Osteoblast (primary cell): ENCODE results near the gene JPH2. TPM values are rescaled to one million over a fixed set of nuclear protein-coding genes. Genes with fewer than 3 reads are reported as not detected.

Experiments
- DNase-seq: peaks from one replicate; pipeline ENCODE4 v3.0.0; 2011; ENCODE audit warnings: low spot score, mixed read lengths; ENCODE audit not compliant: insufficient read length; ENCODE audit errors: missing footprints
- H2AFZ ChIP-seq: 2 replicates; pipeline ENCODE4 v1.6.0; 2011; ENCODE audit warnings: mild to moderate bottlenecking, low read length
- H3K27ac ChIP-seq: 2 replicates; pipeline ENCODE4 v1.5.1; 2011; ENCODE audit warnings: mild to moderate bottlenecking, low read depth, low read length, moderate library complexity
- H3K27me3 ChIP-seq: 2 replicates; pipeline ENCODE4 v1.6.0; 2012; ENCODE audit warnings: mild to moderate bottlenecking, control low read depth, inconsistent platforms, low read length, moderate library complexity; ENCODE audit not compliant: insufficient read depth
- H3K36me3 ChIP-seq: 2 replicates; pipeline ENCODE4 v1.5.1; 2011; ENCODE audit warnings: mild to moderate bottlenecking, low read length, control low read depth, moderate library complexity; ENCODE audit not compliant: insufficient read depth
- H3K4me1 ChIP-seq: 2 replicates; pipeline ENCODE4 v1.5.1; 2011; ENCODE audit warnings: mild to moderate bottlenecking, low read length, control low read depth, moderate library complexity; ENCODE audit not compliant: insufficient read depth
- H3K4me2 ChIP-seq: 2 replicates; pipeline ENCODE4 v1.6.0; 2011; ENCODE audit warnings: mild to moderate bottlenecking, low read length; ENCODE audit not compliant: insufficient read depth
- H3K4me3 ChIP-seq: fragments of 200-600 bp; sonication (generic); 3 replicates; pipeline ENCODE4 v1.5.1; 2012; ENCODE audit warnings: mild to moderate bottlenecking, low read length, inconsistent platforms; ENCODE audit not compliant: insufficient read depth
- H3K79me2 ChIP-seq: 2 replicates; pipeline ENCODE4 v1.6.0; 2012; ENCODE audit warnings: mild to moderate bottlenecking, low read length, control low read depth, inconsistent platforms; ENCODE audit not compliant: insufficient read depth
- H3K9me3 ChIP-seq: 2 replicates; pipeline ENCODE4 v1.5.1; 2011; ENCODE audit warnings: low read depth, low read length, control low read depth
- H4K20me1 ChIP-seq: 2 replicates; pipeline ENCODE4 v1.6.0; 2012; ENCODE audit warnings: mild to moderate bottlenecking, low read length, control low read depth; ENCODE audit not compliant: insufficient read depth
- total RNA-seq: library from RNA; depleted of rRNA; stranded (reverse); fragments of >200 nt; gene quantifications from 2 replicates; pipeline ENCODE4 v1.2.3, GENCODE V29; 2012
- TF ChIP-seq, protein P1 (sequence below): IDR thresholded peaks from 2 replicates; pipeline ENCODE4 v1.5.1; 2011; ENCODE audit warnings: mild to moderate bottlenecking, low read depth, low read length, moderate library complexity; ENCODE audit errors: extremely low read depth

The JPH2 gene
- total RNA-seq, 1 donor, result 2.2 TPM

DNA sequence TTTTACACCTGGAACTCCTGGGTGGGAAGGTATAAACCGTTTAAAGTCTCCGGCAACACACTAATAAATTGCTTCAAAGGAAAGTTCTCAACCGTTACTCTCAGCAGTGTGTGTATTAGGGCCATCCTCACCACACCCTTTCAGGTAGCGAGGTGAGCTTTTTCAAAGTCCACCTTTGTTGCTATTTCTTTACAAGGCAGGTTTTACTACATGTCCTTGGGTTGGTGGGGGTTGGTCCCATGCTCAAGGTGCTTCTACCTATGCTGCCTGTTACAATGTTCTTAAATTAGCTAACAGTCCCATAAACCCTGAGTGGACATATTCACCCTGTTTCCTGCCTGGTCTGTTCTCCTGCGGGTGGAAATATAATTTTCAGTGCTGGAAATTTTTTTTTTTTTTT, 36.7 kb upstream of the JPH2 start:
- no peak for DNase-seq
- no peaks in the 10 kb centered on the region for H3K9me3 ChIP-seq
- H3K4me3 ChIP-seq, result no peak overlapping the region
- no peak overlapping the region for H2AFZ ChIP-seq
- no peaks in the 10 kb centered on the region for H3K4me1 ChIP-seq
- H3K4me2 ChIP-seq, result no peak overlapping the region
- H3K36me3 ChIP-seq, result no peaks in the 10 kb centered on the region
- TF ChIP-seq, protein P1, sequence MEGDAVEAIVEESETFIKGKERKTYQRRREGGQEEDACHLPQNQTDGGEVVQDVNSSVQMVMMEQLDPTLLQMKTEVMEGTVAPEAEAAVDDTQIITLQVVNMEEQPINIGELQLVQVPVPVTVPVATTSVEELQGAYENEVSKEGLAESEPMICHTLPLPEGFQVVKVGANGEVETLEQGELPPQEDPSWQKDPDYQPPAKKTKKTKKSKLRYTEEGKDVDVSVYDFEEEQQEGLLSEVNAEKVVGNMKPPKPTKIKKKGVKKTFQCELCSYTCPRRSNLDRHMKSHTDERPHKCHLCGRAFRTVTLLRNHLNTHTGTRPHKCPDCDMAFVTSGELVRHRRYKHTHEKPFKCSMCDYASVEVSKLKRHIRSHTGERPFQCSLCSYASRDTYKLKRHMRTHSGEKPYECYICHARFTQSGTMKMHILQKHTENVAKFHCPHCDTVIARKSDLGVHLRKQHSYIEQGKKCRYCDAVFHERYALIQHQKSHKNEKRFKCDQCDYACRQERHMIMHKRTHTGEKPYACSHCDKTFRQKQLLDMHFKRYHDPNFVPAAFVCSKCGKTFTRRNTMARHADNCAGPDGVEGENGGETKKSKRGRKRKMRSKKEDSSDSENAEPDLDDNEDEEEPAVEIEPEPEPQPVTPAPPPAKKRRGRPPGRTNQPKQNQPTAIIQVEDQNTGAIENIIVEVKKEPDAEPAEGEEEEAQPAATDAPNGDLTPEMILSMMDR, result no peak
- no peaks in the 10 kb centered on the region for H3K79me2 ChIP-seq
- no peak overlapping the region for H3K27ac ChIP-seq
- peaks cover 3% of the 10 kb centered on the region for H3K27me3 ChIP-seq
- H4K20me1 ChIP-seq, result peaks cover 5% of the 10 kb centered on the region

DNA sequence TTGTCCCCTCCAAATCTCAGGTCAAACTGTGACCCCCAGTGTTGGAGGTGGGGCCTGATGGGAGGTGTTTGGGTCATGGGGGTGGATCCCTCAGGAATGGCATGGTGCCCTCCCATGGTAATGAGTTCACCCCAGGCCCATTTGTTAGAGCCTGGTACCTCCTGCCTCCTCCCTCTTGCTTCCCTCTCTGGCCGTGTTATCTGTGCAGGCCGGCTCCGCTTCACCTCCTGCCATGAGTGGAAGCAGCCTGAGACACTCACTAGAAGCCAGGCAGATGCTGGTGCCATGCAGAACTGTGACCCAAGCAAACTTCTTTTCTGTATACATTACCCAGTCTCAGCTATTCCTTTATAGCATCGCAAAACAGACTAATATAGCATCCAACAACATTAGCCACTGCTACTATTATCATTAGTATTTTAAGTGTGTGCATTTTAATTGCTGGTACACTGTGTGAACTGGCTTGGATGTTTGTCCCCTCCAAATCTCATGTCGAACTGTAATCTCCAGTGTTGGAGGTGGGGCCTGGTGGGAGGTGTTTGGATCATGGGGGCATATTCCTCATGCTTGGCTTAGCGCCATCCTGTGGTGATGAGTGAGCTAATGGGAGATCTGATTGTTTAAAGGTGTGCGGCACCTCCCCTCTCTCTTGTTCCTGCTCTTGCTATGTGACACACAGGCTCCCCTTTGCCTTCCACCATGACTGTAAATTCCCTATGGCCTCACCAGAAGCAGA, 35.8 kb upstream of the JPH2 start:
- TF ChIP-seq, protein P1, result no peak
- no peak overlapping the region for H3K4me3 ChIP-seq

DNA sequence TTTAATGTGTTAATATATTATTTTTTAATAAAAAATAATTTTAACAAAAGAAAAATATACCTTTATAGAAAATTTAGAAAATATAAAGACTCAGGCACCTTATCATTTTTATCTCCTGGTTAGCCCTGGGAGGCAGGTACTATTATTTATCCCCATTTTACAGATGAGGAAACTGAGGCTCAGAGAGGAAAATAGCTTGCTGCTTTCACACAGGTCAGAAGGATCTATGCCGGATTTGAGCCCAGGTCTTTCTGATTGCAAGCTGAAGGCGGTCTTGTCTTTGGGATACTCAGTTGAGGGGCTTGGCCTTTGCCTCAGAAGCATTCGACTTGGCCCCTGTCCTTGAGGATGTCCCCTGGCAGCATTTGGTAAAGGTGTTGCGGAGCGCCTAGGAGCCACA, 35.0 kb upstream of the JPH2 start:
- peaks cover 5% of the 10 kb centered on the region for H4K20me1 ChIP-seq
- no peak overlapping the region for H2AFZ ChIP-seq
- H3K4me3 ChIP-seq, result no peak overlapping the region
- no peak overlapping the region for H3K27ac ChIP-seq
- peaks cover 3% of the 10 kb centered on the region for H3K27me3 ChIP-seq
- no peaks in the 10 kb centered on the region for H3K4me1 ChIP-seq
- no peaks in the 10 kb centered on the region for H3K79me2 ChIP-seq
- no peaks in the 10 kb centered on the region for H3K36me3 ChIP-seq
- H3K9me3 ChIP-seq, result no peaks in the 10 kb centered on the region
- TF ChIP-seq, protein P1, result no peak
- DNase-seq, result no peak
- H3K4me2 ChIP-seq, result no peak overlapping the region

More for the DNA sequence above, 35.8 kb upstream of the JPH2 start:
- Histone ChIP-seq H4K20me1 (peaks cover 5% of the 10 kb centered on the region), H3K79me2 (no peaks in the 10 kb centered on the region), H3K4me2 (no peak overlapping the region), H3K36me3 (no peaks in the 10 kb centered on the region), H3K27me3 (peaks cover 3% of the 10 kb centered on the region), H2AFZ (no peak overlapping the region), H3K4me1 (no peaks in the 10 kb centered on the region), H3K27ac (no peak overlapping the region), H3K9me3 (no peaks in the 10 kb centered on the region)
- no peak for DNase-seq

DNA sequence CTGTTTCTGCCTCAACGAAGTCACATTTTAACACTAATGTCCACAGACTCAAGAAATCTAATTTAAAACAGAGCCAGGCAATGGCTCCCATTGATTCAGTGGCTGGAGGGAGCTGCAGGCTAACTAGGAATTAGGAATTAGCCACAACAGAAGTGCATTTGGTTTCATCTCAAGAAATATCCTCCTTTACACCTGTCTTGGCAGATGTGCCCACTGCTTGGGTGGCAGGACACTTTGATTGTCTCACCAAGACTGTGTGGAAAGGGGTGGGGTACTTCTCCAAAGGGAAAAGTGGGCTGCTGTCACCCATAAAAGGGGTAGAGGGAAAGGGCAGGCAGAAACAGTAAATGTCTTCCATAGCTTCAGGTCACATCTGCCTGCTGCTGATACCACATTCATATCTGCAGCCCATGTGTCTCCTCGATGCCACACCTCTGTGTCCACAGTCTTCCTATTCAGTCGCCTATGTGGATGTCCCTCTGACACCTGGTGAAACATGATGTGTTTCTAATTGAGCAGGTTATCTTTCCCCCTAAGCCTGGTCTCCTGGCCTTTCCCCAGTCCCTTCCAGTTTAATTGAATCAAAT, 34.5 kb upstream of the JPH2 start:
- DNase-seq, result no peak
- Histone ChIP-seq H3K9me3 (no peaks in the 10 kb centered on the region), H3K4me3 (no peak overlapping the region), H3K36me3 (no peaks in the 10 kb centered on the region), H3K79me2 (no peaks in the 10 kb centered on the region), H3K27ac (no peak overlapping the region), H4K20me1 (peaks cover 5% of the 10 kb centered on the region), H3K4me2 (no peak overlapping the region), H3K4me1 (no peaks in the 10 kb centered on the region), H2AFZ (no peak overlapping the region), H3K27me3 (peaks cover 3% of the 10 kb centered on the region)
- TF ChIP-seq, protein P1, result no peak
